ENCODE measurements around the gene SSU72. TPM values are rescaled to one million over a fixed set of nuclear protein-coding genes. Genes with fewer than 3 reads are reported as not detected.

The SSU72 gene
- total RNA-seq, 1 experiment from 2014 or later, result 179 TPM

DNA sequence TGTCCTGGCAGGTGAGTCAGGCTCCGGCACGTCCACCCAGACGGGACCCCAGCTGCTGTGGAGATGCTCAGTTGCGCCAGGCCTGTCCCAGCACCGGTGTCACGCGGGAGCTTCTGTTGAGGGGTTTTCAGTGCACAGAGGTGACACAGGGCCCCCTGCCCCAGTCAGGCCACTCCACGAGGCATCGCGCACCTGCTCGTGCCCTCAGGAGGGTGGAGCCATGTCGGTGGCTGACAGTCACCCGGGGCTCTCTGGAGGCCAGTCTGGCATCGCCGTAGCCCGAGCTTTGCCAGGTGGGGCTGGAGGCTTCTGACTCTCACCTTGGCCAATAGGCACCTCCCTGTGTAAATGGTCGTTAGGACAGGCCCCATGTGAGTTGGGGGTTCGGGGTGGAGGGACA lies 45.3 kb downstream of the SSU72 start:
- H3K14ac ChIP-seq (ENCODE audit: insufficient read depth, low read length), result no peak overlapping the region
- H3K27ac ChIP-seq (ENCODE audit: insufficient read length, low read depth, low read length), result no peak overlapping the region
- H3K4me2 ChIP-seq (ENCODE audit: insufficient read depth, insufficient read length, low read length), result no peak overlapping the region
- H4K8ac ChIP-seq (replicated peaks; ENCODE audit: insufficient read length, low read depth, low read length), result no peak overlapping the region
- no peaks in the 10 kb centered on the region for H3K4me1 ChIP-seq (ENCODE audit: insufficient read depth, low read length)
- no peak overlapping the region for H2AK5ac ChIP-seq (ENCODE audit: insufficient read length, low read length)
- Mint-ChIP-seq H3K9me3 (peaks cover 7 to 8% of the 10 kb centered on the region in 2 experiments; a peak in 4 of 5 replicates), H3K4me1 (no peaks in the 10 kb centered on the region), H3K27me3 (ENCODE audit: low read depth) (no peaks in the 10 kb centered on the region), H3K36me3 (ENCODE audit: insufficient read depth in 1 of 3, low read depth in 3 of 3) (peaks cover 31 to 54% (median 48%) of the 10 kb centered on the region in 3 experiments), H3K4me3 (no peak overlapping the region), H3K27ac (no peak overlapping the region)
- no peak overlapping the region for H2BK5ac ChIP-seq (ENCODE audit: insufficient read length, low read length)
- H2BK120ac ChIP-seq (ENCODE audit: low read depth, low read length, poor library complexity, severe bottlenecking), result no peak overlapping the region
- no peaks in the 10 kb centered on the region for H3K79me2 ChIP-seq (ENCODE audit: insufficient read depth, low read length)
- H3T11ph ChIP-seq (ENCODE audit: low read length), result no peak overlapping the region
- no peak for DNase-seq
- H3K9ac ChIP-seq (ENCODE audit: extremely low read depth, insufficient read length, low read length), result no peak overlapping the region
- no peak overlapping the region for H2BK20ac ChIP-seq (ENCODE audit: low read depth, low read length, poor library complexity, severe bottlenecking)
- no peak overlapping the region for H4K5ac ChIP-seq (ENCODE audit: insufficient read length, low read depth, low read length)
- H2BK15ac ChIP-seq (ENCODE audit: low read depth, low read length), result no peak overlapping the region
- H3K27me3 ChIP-seq (ENCODE audit: insufficient read depth, low read length), result no peaks in the 10 kb centered on the region
- TF ChIP-seq, protein P1, sequence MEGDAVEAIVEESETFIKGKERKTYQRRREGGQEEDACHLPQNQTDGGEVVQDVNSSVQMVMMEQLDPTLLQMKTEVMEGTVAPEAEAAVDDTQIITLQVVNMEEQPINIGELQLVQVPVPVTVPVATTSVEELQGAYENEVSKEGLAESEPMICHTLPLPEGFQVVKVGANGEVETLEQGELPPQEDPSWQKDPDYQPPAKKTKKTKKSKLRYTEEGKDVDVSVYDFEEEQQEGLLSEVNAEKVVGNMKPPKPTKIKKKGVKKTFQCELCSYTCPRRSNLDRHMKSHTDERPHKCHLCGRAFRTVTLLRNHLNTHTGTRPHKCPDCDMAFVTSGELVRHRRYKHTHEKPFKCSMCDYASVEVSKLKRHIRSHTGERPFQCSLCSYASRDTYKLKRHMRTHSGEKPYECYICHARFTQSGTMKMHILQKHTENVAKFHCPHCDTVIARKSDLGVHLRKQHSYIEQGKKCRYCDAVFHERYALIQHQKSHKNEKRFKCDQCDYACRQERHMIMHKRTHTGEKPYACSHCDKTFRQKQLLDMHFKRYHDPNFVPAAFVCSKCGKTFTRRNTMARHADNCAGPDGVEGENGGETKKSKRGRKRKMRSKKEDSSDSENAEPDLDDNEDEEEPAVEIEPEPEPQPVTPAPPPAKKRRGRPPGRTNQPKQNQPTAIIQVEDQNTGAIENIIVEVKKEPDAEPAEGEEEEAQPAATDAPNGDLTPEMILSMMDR (conservative IDR thresholded peaks at IDR 0.05), result no peak
- H4K91ac ChIP-seq (ENCODE audit: insufficient read length, low read depth, low read length), result no peak overlapping the region
- no peak overlapping the region for H3K4ac ChIP-seq (ENCODE audit: low read depth, low read length)
- H3K79me1 ChIP-seq (ENCODE audit: insufficient read depth, low read depth, low read length, poor library complexity, severe bottlenecking), result no peaks in the 10 kb centered on the region
- H4K20me1 ChIP-seq (ENCODE audit: control insufficient read depth, insufficient read depth, insufficient read length), result no peaks in the 10 kb centered on the region
- no peaks in the 10 kb centered on the region for H3K23me2 ChIP-seq (ENCODE audit: insufficient read length, low read depth, low read length, poor library complexity, severe bottlenecking)
- WGBS (ENCODE audit: extremely low coverage, insufficient read length, low lambda C conversion rate), result no CpG with 5 or more reads among the region's 18 CpGs
- H3K9me3 ChIP-seq (ENCODE audit: control insufficient read depth, low read depth, low read length), result no peaks in the 10 kb centered on the region
- no peak overlapping the region for H3K23ac ChIP-seq (ENCODE audit: insufficient read length, low read depth, low read length)
- H2BK12ac ChIP-seq (ENCODE audit: insufficient read length, low read depth, low read length), result no peak overlapping the region
- H2AFZ ChIP-seq (ENCODE audit: low read length), result no peak overlapping the region
- H3K18ac ChIP-seq (ENCODE audit: insufficient read length, low read depth, low read length), result no peak overlapping the region
- no peak overlapping the region for H3K56ac ChIP-seq (ENCODE audit: insufficient read length, low read depth, low read length)
